GM13976 (cell line): ENCODE measurements around the gene RTBDN.

Source experiments
- DNase-seq: peaks from one replicate; pipeline ENCODE4 v3.0.0; 2012; ENCODE audit warnings: low spot score
- in situ Hi-C: fragments of 300-500 bp; cut with MboI; formaldehyde crosslinking; loops from one replicate; pipeline ENCODE4 v1.12.0; 2022; ENCODE audit warnings: low sequenced_read_pairs, mixed read lengths, inconsistent platforms; ENCODE audit not compliant: unreplicated experiment
- TF ChIP-seq, protein P1 (sequence below): IDR thresholded peaks from 2 replicates; pipeline ENCODE4 v1.5.1; 2012; ENCODE audit warnings: borderline replicate concordance, mild to moderate bottlenecking; ENCODE audit not compliant: insufficient read depth; ENCODE audit errors: extremely low read depth, missing control alignments, control extremely low read depth

Gene RTBDN

DNA sequence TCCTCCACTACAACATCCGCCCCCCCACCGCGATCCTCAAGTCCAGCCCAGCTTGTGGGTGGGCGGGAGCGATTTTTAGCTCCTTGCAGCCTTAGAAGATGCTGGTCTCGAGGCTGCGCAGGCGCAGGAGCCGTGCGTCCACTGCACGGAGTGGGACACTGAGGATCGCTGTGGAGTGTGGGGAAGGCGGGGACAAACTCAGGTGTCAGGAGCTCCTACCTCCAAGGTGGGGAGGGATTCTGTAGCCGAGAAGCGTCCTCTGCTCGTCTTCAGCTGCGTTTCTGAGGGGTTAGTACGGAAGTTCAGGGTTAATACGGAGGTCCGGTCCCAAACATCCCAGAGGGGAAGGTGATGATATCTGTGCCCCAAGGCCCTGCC lies at the start of gene RTBDN:
RTBDN (minus strand) TSS at position 14 of the 378 bp plus-strand sequence. CDS start 4,600 bp downstream, outside the sequence.
- TF ChIP-seq, protein P1, sequence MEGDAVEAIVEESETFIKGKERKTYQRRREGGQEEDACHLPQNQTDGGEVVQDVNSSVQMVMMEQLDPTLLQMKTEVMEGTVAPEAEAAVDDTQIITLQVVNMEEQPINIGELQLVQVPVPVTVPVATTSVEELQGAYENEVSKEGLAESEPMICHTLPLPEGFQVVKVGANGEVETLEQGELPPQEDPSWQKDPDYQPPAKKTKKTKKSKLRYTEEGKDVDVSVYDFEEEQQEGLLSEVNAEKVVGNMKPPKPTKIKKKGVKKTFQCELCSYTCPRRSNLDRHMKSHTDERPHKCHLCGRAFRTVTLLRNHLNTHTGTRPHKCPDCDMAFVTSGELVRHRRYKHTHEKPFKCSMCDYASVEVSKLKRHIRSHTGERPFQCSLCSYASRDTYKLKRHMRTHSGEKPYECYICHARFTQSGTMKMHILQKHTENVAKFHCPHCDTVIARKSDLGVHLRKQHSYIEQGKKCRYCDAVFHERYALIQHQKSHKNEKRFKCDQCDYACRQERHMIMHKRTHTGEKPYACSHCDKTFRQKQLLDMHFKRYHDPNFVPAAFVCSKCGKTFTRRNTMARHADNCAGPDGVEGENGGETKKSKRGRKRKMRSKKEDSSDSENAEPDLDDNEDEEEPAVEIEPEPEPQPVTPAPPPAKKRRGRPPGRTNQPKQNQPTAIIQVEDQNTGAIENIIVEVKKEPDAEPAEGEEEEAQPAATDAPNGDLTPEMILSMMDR = no peak
- in situ Hi-C loops = no loop called here
- DNase-seq = no peak

DNA sequence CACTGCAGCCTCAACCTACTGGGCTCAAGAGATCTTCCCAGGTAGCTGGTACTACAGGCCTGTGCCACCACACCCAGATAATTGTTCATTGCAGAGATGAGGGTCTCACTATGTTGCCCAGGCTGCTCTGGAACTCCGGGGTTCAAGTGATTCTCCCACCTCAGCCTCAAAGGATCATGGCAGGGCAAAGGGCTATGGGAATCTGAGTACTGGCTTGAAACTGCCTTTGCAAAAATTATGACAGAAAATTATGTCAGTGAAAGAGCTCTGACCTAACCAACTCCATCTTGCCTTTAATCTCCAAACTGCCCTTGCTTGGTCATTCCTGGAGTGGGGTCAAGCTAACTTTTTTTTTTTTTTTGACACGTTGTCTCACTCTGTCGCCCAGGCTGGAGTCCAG lies 48.2 kb upstream of the RTBDN start:
- in situ Hi-C loops = no loop called here
- TF ChIP-seq, protein P1 = no peak
- no peak for DNase-seq

DNA sequence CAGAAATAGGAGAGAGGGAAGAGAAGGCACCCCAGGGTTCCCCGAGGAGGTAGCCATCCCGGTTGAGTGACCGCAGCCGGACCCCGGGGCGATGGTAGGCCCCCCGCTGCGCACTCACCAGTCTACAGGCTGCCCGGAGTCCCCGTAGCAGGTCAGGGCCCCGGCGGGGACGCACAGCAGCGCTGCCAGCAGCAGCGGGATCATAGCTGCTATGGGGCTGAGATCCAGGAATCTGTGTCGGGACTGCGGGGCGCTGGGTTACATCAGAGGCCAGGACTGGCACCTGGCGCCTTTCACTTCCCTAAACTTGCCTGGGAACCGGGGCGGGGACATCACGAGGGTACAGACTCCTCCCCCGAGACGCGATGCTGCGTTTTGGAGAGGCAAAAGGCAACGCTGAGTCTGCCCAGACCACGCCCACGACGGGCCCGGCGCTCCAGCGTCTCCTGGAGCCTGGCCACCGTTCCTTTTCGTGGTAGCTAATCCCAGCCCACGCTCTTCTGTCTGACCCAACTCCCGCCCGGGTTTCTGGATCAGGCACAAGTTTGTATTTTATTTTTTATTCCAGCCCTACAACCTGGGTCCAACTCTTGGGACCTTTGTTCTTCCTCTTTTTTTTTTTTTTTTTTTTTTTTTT lies 46.9 kb upstream of the RTBDN start, which contains the start of gene DNASE2:
DNASE2 (minus strand) TSS at position 278 of the 637 bp plus-strand sequence; CDS start at position 204, 74 bp downstream.
- in situ Hi-C loops = no loop called here
- peak; percentile 98 for DNase-seq
- TF ChIP-seq, protein P1 = no peak

DNA sequence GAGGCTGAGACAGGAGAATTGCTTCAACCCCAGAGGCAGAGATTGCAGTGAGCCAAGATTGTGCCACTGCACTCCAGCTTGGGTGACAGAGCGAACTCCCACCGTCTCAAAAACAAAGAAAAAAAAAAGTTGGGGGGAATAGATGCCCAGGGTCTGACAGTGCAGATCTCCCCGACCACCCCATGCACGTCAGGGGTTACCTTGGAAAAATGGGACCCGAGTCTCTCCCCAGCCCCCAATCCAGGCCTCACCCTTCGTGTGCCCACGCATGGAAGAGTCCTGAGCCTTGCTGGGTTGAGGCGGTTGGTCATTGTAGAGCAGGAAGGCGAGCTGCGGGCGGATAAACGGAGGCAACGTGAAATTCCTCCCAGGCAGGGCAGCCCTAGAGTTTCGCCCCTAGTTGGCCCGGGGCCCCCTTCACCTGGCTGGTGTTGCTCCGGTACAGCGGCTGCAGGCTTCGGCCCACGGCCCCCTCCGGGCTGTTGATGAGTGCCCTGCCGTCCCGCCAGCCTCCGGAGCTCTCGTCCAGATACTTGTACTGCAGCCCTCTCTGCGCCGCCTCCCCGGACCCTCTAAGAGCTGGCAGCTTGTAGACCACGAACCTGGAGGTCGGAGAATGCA lies 46.3 kb upstream of the RTBDN start:
- in situ Hi-C loops = no loop called here
- TF ChIP-seq, protein P1 = no peak
- no peak for DNase-seq

DNA sequence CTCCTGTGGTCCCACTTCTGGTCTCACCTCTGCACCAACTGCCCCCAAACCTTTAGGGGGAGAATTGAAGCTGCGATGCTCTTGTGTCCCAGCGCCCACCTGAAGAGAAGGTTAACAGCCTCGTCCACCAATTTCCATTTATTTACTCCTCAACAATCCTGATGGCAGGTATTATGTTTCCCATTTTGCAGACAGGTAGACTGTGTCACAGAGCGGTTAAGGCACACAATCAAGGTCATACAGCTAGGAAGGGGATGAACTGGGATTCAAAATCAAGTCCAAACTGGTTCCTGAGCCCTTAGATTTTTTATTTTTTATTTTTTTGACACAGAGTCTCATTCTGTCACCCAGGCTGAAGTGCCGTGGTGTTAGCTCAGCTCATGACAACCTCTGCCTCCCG lies 40.7 kb upstream of the RTBDN start:
- no peak for DNase-seq
- in situ Hi-C loops = no loop called here
- TF ChIP-seq, protein P1 = no peak

DNA sequence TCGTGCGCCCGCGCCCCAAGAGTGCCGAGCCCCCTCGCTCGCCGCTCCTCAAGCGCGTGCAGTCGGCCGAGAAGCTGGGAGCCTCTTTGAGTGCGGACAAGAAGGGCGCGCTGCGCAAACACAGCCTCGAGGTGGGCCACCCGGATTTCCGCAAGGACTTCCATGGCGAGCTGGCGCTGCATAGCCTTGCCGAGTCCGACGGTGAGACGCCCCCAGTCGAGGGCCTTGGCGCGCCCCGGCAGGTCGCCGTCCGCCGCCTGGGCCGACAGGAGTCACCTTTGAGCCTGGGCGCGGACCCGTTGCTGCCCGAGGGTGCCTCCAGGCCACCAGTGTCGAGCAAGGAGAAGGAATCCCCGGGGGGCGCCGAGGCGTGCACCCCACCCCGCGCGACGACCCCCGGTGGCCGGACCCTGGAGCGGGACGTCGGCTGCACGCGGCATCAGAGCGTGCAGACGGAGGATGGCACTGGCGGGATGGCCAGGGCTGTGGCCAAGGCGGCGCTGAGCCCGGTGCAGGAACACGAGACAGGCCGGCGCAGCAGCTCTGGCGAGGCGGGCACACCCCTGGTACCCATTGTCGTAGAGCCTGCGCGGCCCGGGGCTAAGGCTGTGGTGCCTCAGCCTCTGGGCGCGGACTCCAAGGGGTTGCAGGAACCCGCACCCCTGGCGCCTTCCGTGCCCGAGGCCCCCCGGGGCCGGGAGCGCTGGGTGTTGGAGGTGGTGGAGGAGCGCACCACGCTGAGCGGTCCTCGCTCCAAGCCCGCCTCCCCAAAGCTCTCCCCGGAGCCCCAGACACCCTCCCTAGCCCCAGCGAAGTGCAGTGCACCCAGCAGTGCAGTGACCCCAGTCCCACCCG lies 39.7 kb upstream of the RTBDN start:
- in situ Hi-C loops = no loop called here
- TF ChIP-seq, protein P1 = no peak
- DNase-seq = no peak
